IMR-90 (cell line): ENCODE data around the gene ZNF691. TPM values are rescaled to one million over a fixed set of nuclear protein-coding genes. Genes with fewer than 3 reads are reported as not detected.

Experiments
- ATAC-seq: fragments of 200-7000 bp; cut with Tn5 transposase; 2 replicates; pipeline ENCODE4 v1.9.1; 2020; ENCODE audit warnings: low read depth, mild to moderate bottlenecking, moderate library complexity
- BruUV-seq: library from RNA; stranded (reverse); fragments of 400-500 nt; replicated peaks from 2 replicates; lab custom pipeline; 2021; lab: Mats Ljungman, UMichigan
- CTCF ChIA-PET: fragments of 300-600 bp; formaldehyde crosslinking; extraction: SDS; loops from one replicate; lab custom pipeline; 2021; ENCODE audit warnings: antibody characterized with exemption; lab: Yijun Ruan, JAX
- POLR2A ChIA-PET: fragments of 300-600 bp; sonication (Branson Sonifier 250); formaldehyde crosslinking; loops from one replicate; lab custom pipeline; 2022; ENCODE audit warnings: antibody characterized with exemption; ENCODE audit not compliant: unreplicated experiment; lab: Charles Lee
- DNase-seq: peaks from one replicate; pipeline ENCODE4 v3.0.0; 2013
- H2AFZ ChIP-seq: replicated peaks from 2 replicates; pipeline ENCODE3; 2013; ENCODE audit warnings: low read length, mild to moderate bottlenecking; ENCODE audit not compliant: poor library complexity
- H2AK5ac ChIP-seq: 2 replicates; pipeline ENCODE4 v1.6.1; 2013; ENCODE audit warnings: low read depth, low read length, inconsistent platforms
- H2AK9ac ChIP-seq: replicated peaks from 2 replicates; pipeline ENCODE3; 2013; ENCODE audit warnings: mild to moderate bottlenecking, low read depth, low read length, moderate library complexity; ENCODE audit not compliant: poor library complexity
- H2BK120ac ChIP-seq: 2 replicates; pipeline ENCODE4 v1.6.1; 2013; ENCODE audit warnings: low read depth, low read length, inconsistent platforms
- H2BK15ac ChIP-seq: 3 replicates; pipeline ENCODE4 v1.6.1; 2013; ENCODE audit warnings: low read depth, low read length, inconsistent platforms
- H2BK20ac ChIP-seq: 2 replicates; pipeline ENCODE4 v1.6.1; 2013; ENCODE audit warnings: low read depth, mild to moderate bottlenecking, inconsistent platforms, low read length, moderate library complexity
- H2BK5ac ChIP-seq: 2 replicates; pipeline ENCODE4 v1.6.1; 2013; ENCODE audit warnings: mild to moderate bottlenecking, low read depth, low read length, inconsistent platforms; ENCODE audit not compliant: poor library complexity, severe bottlenecking
- H3K14ac ChIP-seq: replicated peaks from 2 replicates; pipeline ENCODE4 v1.6.1; 2013; ENCODE audit warnings: low read depth, low read length, inconsistent platforms
- H3K18ac ChIP-seq: 2 replicates; pipeline ENCODE4 v1.6.1; 2013; ENCODE audit warnings: low read depth, low read length, control low read depth
- H3K23ac ChIP-seq: 2 replicates; pipeline ENCODE4 v1.6.1; 2013; ENCODE audit warnings: low read depth, low read length, inconsistent platforms
- H3K27ac ChIP-seq: 2 replicates; pipeline ENCODE4 v1.5.1; 2013; ENCODE audit warnings: mild to moderate bottlenecking, control low read depth, low read length; ENCODE audit not compliant: insufficient read depth
- H3K27me3 ChIP-seq: 2 replicates; pipeline ENCODE4 v1.6.1; 2013; ENCODE audit warnings: low read length; ENCODE audit not compliant: control insufficient read depth, insufficient read depth
- H3K36me3 ChIP-seq: 2 replicates; pipeline ENCODE4 v1.6.1; 2013; ENCODE audit warnings: low read length, mixed read lengths; ENCODE audit not compliant: control insufficient read depth, insufficient read depth
- H3K4ac ChIP-seq: 2 replicates; pipeline ENCODE4 v1.6.1; 2013; ENCODE audit warnings: low read depth, low read length, inconsistent platforms
- H3K4me1 ChIP-seq: 2 replicates; pipeline ENCODE4 v1.6.1; 2013; ENCODE audit warnings: low read length, mixed read lengths; ENCODE audit not compliant: control insufficient read depth, insufficient read depth
- H3K4me2 ChIP-seq: 2 replicates; pipeline ENCODE4 v1.6.1; 2013; ENCODE audit warnings: low read depth, mild to moderate bottlenecking, control low read depth, low read length, moderate library complexity
- H3K4me3 ChIP-seq: 2 replicates; pipeline ENCODE4 v1.5.1; 2013; ENCODE audit warnings: low read depth, mild to moderate bottlenecking, control low read depth, low read length, moderate library complexity; ENCODE audit not compliant: insufficient read depth
- H3K56ac ChIP-seq: 2 replicates; pipeline ENCODE4 v1.6.1; 2013; ENCODE audit warnings: low read length, inconsistent platforms; ENCODE audit not compliant: insufficient read depth; ENCODE audit errors: extremely low read depth
- H3K79me1 ChIP-seq, 2 experiments: 2 replicates each; pipeline ENCODE4 v1.6.1; 2013; ENCODE audit warnings: low read length in 2 of 2, inconsistent platforms in 1 of 2, low read depth in 1 of 2
- H3K9ac ChIP-seq: 2 replicates; pipeline ENCODE4 v1.6.1; 2013; ENCODE audit warnings: low read depth, low read length, control low read depth
- H3K9me1 ChIP-seq: 2 replicates; pipeline ENCODE4 v1.6.1; 2013; ENCODE audit warnings: low read length, inconsistent platforms; ENCODE audit not compliant: insufficient read depth
- H3K9me3 ChIP-seq: 2 replicates; pipeline ENCODE4 v1.6.1; 2013; ENCODE audit warnings: low read length; ENCODE audit not compliant: control insufficient read depth, insufficient read depth
- H4K20me1 ChIP-seq: 2 replicates; pipeline ENCODE4 v1.6.1; 2013; ENCODE audit warnings: low read length, inconsistent platforms; ENCODE audit not compliant: insufficient read depth
- H4K5ac ChIP-seq: 2 replicates; pipeline ENCODE4 v1.6.1; 2013; ENCODE audit warnings: mild to moderate bottlenecking, low read depth, low read length, control low read depth
- H4K8ac ChIP-seq, 2 experiments: 2 replicates each; pipeline ENCODE4 v1.6.1; 2013; ENCODE audit warnings: low read depth in 2 of 2, low read length in 2 of 2, control low read depth in 1 of 2, inconsistent platforms in 1 of 2
- H4K91ac ChIP-seq: 2 replicates; pipeline ENCODE4 v1.6.1; 2013; ENCODE audit warnings: low read depth, low read length, inconsistent platforms; ENCODE audit not compliant: insufficient read depth
- BHLHE40 ChIP-seq: fragments of 150-350 bp; IDR thresholded peaks from 2 replicates; pipeline ENCODE4 v1.6.1; 2016; ENCODE audit warnings: mild to moderate bottlenecking, low read depth, low read length
- CEBPB ChIP-seq: IDR thresholded peaks from 2 replicates; pipeline ENCODE4 v1.6.1; 2012; ENCODE audit warnings: low read depth, low read length, improper control_type of control experiment
- FOS ChIP-seq: fragments of 150-350 bp; IDR thresholded peaks from 2 replicates; pipeline ENCODE4 v1.6.1; 2016; ENCODE audit warnings: low read depth, low read length
- MAFK ChIP-seq: IDR thresholded peaks from 2 replicates; pipeline ENCODE4 v1.6.1; 2012; ENCODE audit warnings: low read depth, low read length, improper control_type of control experiment
- MAZ ChIP-seq: IDR thresholded peaks from 2 replicates; pipeline ENCODE4 v1.6.1; 2012; ENCODE audit warnings: low read depth, mild to moderate bottlenecking, low read length, improper control_type of control experiment, moderate library complexity, borderline replicate concordance
- NFE2L2 ChIP-seq: fragments of 150-350 bp; IDR thresholded peaks from 2 replicates; pipeline ENCODE4 v1.6.1; 2016; ENCODE audit warnings: low read depth, mild to moderate bottlenecking, low read length
- POLR2A ChIP-seq: IDR thresholded peaks from 2 replicates; pipeline ENCODE4 v1.6.1; 2012; ENCODE audit warnings: mild to moderate bottlenecking, low read depth, low read length
- RCOR1 ChIP-seq: IDR thresholded peaks from 2 replicates; pipeline ENCODE4 v1.6.1; 2012; ENCODE audit warnings: mild to moderate bottlenecking, low read length, improper control_type of control experiment; ENCODE audit not compliant: insufficient replicate concordance
- RFX5 ChIP-seq: IDR thresholded peaks from 2 replicates; pipeline ENCODE4 v1.8.0; 2012; ENCODE audit warnings: low read depth, mild to moderate bottlenecking, low read length, moderate library complexity
- WGBS, 2 experiments: methylation state at CpG; one replicate each; pipeline versions ENCODE4 v1.1.5 to v1.1.7; 2013; ENCODE audit warnings: missing lambda C conversion rate in 2 of 2; ENCODE audit not compliant: insufficient read length in 1 of 2; ENCODE audit errors: extremely low coverage in 2 of 2; 5-methylcytosine and 5-hydroxymethylcytosine counted together
- dilution Hi-C: fragments of 300-500 bp; cut with HindIII; formaldehyde crosslinking; loops from one replicate; pipeline ENCODE4 v1.14.3; 2018; ENCODE audit warnings: low sequenced_read_pairs; ENCODE audit not compliant: unreplicated experiment
- in situ Hi-C: fragments of 300-500 bp; cut with MboI; formaldehyde crosslinking; loops from 3 replicates; pipeline ENCODE4 v1.14.3; 2019; ENCODE audit warnings: low sequenced_read_pairs, inconsistent platforms, mixed read lengths
- intact Hi-C: fragments of 100-400 bp; cut with micrococcal nuclease; formaldehyde crosslinking; loops from 2 replicates; pipeline ENCODE4 v1.10.0; 2022
- polyA plus RNA-seq, 3 experiments: library from polyadenylated mRNA; depleted of rRNA; stranded (reverse); fragments of >200 nt; gene quantifications; 2 replicates each; pipeline ENCODE4 v1.2.3, GENCODE V29; 2012; ENCODE audit warnings: low replicate concordance in 1 of 3
- total RNA-seq: library from RNA; depleted of rRNA; stranded (reverse); fragments of >200 nt; gene quantifications from 2 replicates; pipeline ENCODE4 v1.2.3, GENCODE V29; 2012
- TF ChIP-seq, protein P1 (sequence below): conservative IDR thresholded peaks from 2 replicates; pipeline ENCODE4 v1.5.1; 2012; ENCODE audit warnings: mild to moderate bottlenecking, low read depth, low read length, improper control_type of control experiment

Gene ZNF691
- total and polyA plus RNA-seq, 2 of the 4 experiments (the other 2 are of a cell fraction): 6.8 to 13.6 TPM

DNA sequence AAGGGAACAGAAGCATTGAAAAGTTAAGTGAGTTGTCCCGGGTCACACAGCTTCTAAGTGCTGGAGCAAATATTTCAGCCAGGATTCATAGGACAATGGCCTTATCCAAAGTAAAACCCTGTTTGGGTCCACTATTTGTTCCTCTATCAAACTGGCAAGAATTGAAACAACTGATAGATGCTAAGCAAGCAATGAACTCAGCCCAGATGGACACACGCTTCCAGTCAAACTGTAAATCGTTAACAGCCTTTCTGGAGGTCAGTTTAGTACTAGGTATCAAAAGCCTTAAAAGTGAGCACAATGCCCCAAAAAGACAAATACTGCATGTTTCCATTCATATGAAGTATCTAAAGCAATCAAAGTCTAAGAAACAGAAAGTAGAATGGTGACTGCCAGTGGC lies 28.4 kb upstream of the ZNF691 start:
- no peak overlapping the region for H2AFZ ChIP-seq
- no peak overlapping the region for H3K4me3 ChIP-seq

More for the DNA sequence above, 28.4 kb upstream of the ZNF691 start:
- CTCF ChIA-PET: no interaction called here
- Histone ChIP-seq H3K4me1 (peaks cover 2% of the 10 kb centered on the region; the same call in 1 of the 2 replicates), H3K9ac (no peak overlapping the region), H3K4me2 (peak overlapping the region; percentile 100), H2AK9ac (no peak overlapping the region), H3K23ac (no peak overlapping the region), H3K27ac (no peak overlapping the region), H3K79me1 (peaks cover 27 to 49% of the 10 kb centered on the region in 2 experiments), H4K5ac (no peak overlapping the region), H3K18ac (no peak overlapping the region), H3K9me3 (no peaks in the 10 kb centered on the region), H3K9me1 (no peaks in the 10 kb centered on the region; the same call in 1 of the 2 replicates), H4K20me1 (no peaks in the 10 kb centered on the region), H3K4ac (no peak overlapping the region), H2AK5ac (no peak overlapping the region), H3K14ac (no peak overlapping the region), H2BK20ac (no peak overlapping the region), H4K8ac (no peak overlapping the region), H2BK5ac (no peak overlapping the region), H3K56ac (no peak overlapping the region), H3K27me3 (no peaks in the 10 kb centered on the region), H4K91ac (no peak overlapping the region), H3K36me3 (no peaks in the 10 kb centered on the region), H2BK15ac (no peak overlapping the region), H2BK120ac (no peak overlapping the region)
- POLR2A ChIA-PET: interaction anchor here (0.5 kb wide), 1 partner anchor 1158 kb away, joined by 3 read pairs; no protein-coding TSS in a partner anchor
- no peak for TF ChIP-seq POLR2A
- TF ChIP-seq MAFK: no peak
- TF ChIP-seq RFX5: no peak
- TF ChIP-seq, protein P1, sequence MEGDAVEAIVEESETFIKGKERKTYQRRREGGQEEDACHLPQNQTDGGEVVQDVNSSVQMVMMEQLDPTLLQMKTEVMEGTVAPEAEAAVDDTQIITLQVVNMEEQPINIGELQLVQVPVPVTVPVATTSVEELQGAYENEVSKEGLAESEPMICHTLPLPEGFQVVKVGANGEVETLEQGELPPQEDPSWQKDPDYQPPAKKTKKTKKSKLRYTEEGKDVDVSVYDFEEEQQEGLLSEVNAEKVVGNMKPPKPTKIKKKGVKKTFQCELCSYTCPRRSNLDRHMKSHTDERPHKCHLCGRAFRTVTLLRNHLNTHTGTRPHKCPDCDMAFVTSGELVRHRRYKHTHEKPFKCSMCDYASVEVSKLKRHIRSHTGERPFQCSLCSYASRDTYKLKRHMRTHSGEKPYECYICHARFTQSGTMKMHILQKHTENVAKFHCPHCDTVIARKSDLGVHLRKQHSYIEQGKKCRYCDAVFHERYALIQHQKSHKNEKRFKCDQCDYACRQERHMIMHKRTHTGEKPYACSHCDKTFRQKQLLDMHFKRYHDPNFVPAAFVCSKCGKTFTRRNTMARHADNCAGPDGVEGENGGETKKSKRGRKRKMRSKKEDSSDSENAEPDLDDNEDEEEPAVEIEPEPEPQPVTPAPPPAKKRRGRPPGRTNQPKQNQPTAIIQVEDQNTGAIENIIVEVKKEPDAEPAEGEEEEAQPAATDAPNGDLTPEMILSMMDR: no peak
- no peak for TF ChIP-seq CEBPB
- no peak for TF ChIP-seq MAZ
- TF ChIP-seq RCOR1: no peak
- TF ChIP-seq NFE2L2: no peak
- TF ChIP-seq FOS: no peak
- no peak for TF ChIP-seq BHLHE40
- dilution Hi-C loops (no loop called here), in situ Hi-C loops (no loop called here), intact Hi-C loops (loop anchor here (5.0 kb wide), 1 partner anchor 51 kb away; the partner anchor contains the start of genes C1orf50 and P3H1)
- WGBS, 2 experiments: no CpG with 5 or more reads among the region's 3 CpGs
- DNase-seq (no peak), ATAC-seq (no peak)
- TSS peak; percentile 34 for BruUV-seq
